GM19395 (cell line): ENCODE measurements around the gene OSBPL2.

Source experiments
- ATAC-seq: cut with Tn5 transposase; IDR thresholded peaks from one replicate; pipeline ENCODE4 v1.9.1; 2021; ENCODE audit warnings: mild to moderate bottlenecking, moderate library complexity; ENCODE audit not compliant: unreplicated experiment

Gene OSBPL2

DNA sequence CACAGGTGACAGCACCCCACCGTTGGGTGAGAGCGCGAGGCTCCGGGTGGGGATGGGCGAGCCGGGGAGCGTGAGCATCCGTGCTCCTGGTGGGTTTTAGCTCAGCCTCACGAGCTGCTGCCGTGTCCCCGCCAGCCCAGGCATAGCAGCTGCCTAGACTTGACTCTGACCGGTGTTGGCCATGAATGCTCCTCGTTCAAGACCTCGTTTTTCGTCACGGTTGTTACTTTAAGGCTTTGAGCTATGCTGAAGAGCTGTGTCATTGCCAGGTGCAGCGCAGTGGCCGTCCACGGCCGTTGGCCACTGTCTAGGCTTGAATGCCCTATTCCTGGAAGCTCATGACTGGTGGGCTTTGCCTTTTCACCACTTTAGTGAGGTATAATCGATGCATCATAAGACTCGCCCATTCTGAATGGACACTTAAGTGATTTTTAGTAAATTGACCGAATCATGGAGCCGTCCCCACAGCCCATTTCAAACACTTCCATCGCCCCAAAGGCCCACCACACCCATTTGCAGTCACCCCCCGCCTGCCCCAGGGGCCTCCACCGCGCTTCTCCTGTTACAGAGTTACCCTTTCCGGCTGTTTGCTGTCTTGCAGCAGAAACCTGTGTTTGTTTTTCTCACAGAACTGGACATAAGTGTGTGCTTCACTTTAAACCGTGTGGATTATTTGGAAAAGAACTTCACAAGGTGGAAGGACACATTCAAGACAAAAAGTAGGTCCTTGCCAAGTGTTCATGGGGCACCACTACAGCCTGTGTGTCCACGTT lies 43.0 kb downstream of the OSBPL2 start:
- no peak for ATAC-seq

DNA sequence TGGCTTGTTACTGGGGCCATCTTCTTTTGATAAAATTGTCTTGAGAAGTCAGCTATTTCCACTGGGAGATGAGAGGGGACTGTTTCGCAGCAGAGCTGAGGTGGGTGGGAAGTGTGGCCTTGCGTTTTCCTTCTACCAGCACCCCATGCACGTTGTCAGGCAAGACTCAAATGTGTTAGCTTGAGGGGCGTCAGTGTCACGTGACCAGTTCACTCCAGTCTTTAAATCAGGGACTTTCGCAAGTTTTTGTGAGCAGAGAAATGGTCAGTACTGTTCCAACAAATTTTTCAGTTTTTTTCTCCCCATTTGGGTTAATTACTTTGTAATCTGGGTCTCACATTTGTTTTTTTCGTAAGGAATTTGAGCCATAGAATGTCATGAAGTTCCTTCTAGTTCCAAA lies 43.8 kb downstream of the OSBPL2 start:
- no peak for ATAC-seq

DNA sequence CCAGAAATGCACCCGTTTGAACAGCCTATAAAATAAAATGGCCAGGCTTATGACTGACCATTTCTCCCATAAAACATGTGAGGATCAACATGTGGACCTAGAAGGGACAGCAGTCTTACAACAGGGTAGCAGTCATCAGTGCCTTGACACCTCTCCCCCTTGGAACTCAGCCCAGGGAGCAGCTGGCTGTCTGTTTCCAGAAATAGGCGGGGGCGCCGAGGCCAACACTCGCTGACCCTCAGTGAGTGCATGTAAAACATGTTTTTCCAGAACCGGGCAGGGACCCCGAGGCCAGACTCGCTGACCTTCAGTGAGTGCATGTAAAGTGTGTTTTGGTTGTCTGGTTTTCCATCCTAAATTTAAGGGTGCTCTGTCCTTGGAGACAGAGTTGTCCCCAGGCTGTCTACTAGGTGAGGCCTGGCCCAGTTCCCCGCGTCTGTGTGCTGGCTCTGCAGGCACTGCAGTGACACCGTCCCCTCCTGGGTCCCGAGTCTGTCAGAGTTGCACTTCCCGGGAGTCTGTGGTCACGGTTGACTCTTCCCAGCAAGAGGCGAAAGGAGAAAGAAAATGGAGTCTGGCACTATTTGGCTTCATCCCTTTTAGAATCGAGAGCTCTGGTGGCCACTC lies 44.7 kb downstream of the OSBPL2 start:
- no peak for ATAC-seq

DNA sequence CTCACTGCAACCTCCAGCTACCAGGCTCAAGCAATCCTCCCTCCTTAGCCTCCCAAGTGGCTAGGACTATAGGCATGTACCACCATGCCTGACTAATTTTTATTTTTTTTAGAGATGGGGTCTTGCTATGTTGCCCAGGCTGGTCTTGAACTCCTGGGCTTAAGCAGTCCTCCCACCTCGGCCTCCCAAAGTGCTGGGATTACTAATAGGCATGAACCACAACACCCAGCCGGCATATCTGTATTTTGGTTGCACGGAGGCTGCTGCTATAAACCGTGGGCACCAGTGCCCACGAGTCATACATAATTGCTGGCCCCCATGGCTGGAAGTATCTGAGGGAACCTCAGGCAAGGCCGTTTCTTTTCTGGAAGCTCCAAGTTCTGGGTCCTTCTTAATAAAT lies 46.1 kb downstream of the OSBPL2 start:
- no peak for ATAC-seq

DNA sequence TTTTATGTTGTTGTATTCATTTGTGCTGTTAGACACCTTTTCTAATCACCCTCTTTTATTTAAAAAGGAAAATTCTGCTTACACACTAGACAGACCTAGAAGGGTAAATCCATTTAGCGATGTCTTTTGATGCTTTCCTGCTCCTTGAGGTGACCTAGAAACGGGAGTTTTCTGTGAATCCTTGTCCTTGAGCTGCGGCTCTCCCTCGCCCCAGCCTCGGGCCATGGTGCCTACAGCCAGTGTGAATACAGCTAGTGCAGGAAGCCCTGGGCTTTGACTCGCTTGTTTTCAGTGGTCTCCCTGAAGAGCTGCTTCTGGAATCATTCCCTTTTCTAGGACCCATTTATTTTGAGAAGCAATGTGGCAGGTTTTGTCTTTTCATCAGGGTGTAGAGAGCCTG lies 46.8 kb downstream of the OSBPL2 start:
- ATAC-seq: no peak

DNA sequence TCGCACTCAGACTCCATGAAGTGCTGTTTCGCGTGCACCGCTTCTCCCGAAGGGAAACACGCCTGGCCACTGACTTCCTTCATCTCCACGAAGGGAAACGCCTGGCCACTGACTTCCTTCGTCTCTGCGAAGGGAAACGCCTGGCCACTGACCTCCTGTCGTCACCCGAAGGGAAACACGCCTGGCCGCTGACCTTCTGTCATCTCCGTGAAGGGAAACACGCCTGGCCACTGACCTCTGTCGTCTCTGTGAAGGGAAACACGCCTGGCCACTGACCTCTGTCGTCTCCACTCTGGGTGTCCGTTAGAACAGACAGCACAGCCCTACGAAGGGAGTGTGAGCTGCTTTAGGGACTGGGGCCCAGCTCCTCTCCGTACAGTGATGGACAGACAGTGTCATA lies 47.4 kb downstream of the OSBPL2 start:
- no peak for ATAC-seq

DNA sequence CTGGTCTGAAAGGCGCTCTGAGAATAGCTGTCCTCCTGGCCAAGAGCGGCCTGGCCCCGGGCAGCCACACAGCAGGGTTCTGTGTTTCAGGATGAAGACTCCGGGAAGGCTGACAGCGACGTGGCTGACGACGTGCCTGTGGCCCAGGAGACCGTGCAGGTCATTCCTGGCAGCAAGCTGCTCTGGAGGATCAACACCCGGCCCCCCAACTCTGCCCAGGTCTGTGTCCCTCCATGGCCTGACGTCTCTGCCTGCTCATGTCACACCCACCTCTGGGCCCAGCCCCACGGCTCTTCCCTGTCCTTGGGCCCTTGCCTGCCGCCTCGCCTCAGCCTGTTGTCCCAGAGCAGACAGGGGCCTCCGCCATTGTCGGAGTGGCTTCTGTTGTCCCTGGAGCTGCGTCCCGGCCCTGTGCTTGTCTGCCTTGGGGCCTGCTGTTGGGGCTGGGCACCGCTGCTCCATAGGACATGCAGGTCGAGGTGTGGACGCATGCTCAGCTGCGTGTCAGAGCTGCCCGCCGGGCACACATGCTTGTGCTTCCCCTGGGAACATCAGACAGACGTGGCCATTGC lies 48.3 kb downstream of the OSBPL2 start:
- ATAC-seq: no peak

DNA sequence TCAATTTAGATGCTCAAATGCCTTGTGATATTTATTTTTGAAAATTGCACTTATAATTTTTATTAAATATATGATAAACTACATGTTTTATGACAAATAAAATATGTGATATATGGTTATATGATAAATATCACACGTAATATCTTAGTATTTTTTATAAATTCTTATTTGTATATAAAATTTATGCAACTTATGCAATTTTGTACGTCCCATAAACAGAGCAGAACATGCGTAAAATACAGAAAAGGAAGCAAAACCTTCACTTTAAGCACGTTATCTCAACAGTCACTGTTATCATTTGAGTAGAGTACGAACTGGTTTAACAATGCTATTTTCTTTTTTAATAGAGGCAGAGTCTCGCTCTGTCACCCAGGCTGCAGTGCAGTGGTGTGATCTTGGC lies 48.8 kb downstream of the OSBPL2 start:
- no peak for ATAC-seq

DNA sequence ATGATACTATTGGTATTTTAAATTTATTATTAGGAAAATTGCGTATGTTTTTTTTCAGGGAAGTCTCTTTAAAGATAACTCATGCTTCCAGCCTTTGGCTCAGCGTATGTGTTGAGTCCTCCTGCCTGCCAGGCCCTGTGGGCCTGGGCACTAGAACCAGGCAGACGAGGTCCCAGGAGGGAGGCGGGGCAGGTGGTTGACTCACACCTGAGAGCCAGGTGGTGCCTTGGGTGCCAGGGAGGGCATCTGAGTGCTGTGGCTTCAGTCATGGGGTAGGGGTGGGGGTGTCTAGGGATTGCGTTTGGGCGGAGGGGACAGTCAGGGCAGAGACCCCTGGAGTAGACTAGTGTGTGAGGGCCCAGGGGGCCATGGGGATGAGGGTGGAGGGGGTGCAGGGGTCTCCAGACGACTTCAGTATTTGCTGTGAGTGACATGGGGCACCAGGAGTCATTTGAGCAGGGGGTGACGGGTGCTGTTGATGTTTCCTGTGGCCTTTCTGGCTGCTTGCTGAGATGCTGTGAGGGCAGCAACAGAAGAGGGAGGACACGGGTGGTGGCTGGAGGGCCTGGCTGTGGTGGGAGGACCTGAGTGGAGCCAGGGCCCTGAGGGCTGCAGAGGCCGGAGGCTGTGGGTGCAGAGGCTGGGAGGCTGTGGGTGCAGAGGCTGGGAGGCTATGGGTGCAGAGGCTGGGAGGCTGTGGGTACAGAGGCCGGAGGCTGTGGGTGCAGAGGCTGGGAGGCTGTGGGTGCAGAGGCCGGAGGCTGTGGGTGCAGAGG lies 49.6 kb downstream of the OSBPL2 start:
- ATAC-seq: no peak

DNA sequence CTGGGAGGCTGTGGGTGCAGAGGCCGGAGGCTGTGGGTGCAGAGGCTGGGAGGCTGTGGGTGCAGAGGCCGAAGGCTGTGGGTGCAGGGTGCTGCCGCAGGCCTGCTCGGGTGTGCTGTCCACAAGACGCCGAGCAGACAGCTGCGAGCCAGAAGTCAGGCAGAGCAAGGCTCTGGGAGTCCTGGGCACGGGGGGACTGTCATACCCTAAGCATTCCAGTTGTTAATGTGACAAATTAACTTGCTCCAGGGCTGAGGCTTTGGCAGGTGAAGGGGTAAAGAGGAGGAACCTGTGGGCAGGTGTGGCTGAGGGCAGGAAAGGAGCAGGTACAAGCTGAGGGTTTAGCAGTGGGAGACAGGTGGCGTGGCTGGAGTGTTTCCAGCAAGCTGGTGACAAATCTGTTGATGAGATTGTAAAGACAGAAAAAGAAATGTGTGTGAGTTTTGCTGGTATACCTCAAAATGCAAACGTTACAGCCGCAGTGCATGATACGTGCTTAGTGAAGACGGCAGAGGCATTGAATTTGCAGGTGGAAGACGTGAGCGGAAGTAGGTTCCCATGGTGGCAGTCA lies 50.3 kb downstream of the OSBPL2 start:
- no peak for ATAC-seq

DNA sequence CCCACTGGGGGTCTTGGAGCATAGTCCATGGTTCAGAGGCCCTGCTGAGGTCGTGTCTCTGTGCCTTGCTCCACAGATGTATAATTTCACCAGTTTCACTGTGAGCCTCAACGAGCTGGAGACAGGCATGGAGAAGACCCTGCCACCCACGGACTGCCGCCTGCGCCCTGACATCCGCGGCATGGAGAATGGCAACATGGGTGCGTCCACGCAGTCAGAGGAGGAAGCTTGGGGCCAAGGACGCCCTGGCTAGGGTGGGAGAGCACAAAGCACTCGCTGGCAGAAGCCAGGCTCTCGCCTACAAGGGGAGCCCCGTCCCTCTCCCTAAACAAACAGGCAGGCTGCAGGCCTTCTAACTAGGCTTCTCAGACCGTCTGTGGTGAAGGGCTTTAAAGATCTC lies 50.8 kb downstream of the OSBPL2 start:
- ATAC-seq: no peak

DNA sequence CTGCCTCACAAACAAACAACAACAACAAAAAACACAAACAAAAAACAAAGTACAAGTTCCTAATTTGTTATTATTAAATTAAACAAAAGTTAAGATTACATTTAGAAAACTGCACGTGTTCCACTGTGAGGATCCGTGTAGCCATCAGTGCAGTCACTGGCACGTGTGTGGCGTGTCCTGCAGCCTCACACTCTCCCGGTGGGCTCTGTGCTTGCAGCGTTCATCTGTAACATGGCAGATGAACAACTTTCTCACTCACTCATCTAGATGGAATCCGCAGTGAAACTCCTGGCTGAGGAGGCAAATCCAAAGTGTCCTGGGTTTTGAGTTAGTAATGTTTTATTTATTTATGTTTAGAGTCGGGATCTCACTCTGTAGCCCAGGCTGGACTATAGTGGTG lies 51.6 kb downstream of the OSBPL2 start:
- ATAC-seq: no peak

DNA sequence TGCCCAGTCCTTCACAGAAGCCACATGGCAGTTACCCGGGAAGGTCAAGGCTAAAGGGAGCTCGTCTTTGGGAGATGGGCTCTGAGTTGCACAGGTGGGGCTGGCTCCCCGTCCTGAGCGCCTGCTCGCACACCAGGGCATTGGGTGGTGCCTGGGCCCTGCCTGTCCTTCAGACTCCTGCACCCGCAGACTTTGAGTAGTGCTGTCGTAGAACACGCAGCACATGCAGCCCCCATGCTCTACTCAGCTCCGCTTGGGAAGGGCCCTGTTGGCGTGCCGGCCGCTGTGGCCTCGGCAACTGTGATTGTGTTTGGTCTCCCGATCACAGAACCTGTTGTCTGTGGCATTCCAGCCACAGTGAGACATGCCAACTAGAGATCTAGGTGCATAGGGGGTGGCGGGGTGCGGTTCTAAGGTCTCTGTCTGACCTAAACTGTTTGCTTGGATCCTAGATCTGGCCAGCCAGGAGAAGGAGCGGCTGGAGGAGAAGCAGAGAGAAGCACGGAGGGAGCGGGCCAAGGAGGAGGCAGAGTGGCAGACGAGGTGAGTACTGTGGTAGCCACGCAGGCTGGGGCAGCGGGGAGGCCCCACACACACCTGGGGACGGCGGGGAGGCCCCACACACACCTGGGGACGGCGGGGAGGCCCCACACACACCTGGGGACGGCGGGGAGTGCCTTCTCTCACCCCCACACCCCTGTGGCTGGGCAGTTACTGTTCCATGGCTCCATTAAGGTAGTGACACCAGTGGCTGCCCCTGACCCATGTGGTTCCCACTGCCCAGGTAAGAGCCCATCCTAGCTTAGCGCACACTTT lies 53.1 kb downstream of the OSBPL2 start:
- no peak for ATAC-seq

DNA sequence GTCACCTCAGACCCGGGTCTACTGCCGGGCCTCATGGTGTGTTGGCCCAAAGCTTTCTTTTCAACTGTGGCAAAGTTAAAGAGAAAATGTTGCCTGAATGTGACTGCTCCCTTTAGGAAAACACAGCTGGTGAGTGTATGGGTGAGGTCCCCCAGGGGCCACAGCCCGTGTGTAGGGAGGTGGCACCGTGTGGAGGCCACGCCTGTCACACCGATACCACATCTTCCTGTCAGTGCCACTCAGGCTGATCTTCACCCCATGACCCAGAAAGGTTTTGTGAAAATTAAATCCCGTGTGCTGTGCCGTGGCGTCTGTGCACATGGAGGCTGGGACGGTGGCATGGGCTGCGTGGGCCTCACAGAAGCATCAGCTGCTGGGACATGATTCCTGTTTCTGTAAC lies 53.8 kb downstream of the OSBPL2 start:
- no peak for ATAC-seq

DNA sequence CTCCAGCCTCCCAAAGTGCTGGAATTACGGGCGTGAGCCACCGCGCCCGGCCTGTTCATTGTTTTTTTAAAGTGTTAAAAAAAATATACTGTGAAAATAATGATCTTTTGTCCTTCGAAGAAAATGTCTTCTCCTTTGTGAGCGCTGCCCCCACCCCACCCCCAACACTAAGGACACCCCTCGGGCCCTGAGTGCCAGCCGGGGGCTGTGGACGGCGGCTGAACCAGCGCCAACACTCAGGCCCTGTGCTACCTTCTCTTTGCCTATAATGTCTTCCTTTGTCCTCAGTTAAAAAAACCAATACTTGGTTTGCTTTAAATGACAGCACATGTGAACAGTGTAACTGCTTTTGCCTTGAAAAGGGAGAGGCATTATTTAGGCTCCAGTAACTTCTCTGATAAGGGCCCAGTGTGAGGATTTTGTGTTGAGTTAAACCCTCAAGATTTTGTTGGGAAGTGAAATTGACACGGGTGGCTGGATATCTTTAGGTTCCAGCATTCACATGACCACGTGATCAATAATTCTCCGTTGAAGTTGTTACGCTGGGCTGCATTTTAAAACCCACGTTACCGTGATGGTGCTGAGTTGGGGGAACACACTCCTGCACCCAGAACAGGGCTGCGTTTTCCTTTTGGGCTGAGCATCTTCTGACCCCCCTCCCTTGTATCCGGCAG lies 54.9 kb downstream of the OSBPL2 start:
- ATAC-seq: no peak

DNA sequence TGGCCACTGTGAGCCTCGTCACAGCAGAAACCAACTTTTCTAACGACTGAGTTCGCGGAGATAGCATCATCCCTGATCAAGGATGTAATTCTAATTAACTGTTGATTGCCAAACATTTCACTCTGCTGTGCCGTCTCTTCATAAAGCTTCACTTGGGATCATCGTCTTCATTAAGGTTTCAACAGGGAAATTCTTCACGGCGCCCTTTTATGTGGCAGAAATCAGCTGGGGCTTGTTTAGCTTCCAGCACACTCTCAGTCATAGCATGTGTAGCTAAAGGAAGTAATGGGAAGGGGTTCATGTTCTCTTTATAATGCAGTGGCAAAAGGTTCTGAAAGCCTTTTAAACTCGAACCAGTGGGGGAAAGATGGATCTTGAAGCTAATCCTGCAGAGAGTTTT lies 55.6 kb downstream of the OSBPL2 start:
- no peak for ATAC-seq

DNA sequence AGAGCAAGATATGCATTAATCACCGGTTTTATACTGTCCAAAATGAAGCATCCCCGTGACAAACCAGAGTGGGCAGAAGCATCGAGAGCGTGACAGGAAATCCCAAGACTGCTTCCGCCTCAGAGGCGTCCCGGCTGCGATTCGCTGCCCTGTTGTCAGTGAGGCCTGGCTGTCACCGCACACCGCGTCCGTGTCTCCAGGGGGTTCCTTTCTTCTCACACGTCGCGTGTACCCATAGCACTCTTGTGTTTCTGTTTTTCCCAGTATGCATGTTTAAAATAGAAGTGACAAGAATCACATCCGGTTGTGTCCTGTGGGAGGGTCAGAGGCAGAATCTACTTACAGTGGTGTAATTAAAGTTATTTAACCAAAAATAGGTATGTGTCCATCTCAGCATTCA lies 56.2 kb downstream of the OSBPL2 start:
- no peak for ATAC-seq

DNA sequence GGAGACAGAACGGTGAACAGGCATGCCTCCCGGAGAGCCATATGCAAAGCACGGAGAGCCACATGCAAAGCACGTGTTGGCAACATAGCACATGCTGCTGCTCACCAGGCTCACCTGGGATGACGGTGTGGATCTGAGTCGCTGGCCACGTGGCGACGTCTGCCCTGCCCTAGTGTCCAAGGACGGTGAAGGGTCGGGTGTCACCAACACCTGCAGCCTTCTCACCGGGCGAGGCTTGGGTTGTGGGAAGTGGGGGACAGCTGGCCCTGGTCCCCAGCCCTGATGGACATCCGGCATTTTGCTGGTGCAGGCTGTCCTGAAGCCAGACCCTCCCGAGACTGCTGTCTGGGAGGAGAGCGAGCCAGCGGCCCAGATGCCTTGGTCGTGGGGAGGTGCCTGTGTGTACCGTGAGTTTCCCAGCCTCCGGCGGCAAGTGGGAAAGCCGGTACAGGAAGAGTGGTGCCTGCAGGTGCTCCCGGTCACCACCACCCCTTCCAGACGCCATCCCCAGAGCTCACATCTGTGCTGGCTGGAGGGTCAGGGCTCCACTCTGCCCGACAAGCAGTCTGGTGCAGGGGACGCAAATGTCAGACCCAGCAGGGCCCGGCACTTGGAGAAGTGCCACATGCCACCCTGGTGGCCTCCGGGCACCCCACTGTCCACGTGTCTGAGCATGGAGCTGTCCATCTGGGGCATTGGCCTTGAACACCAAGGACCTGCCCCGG lies 58.6 kb downstream of the OSBPL2 start:
- ATAC-seq: no peak
